ENCODE measurements around the gene OR6B3. TPM values are rescaled to one million over a fixed set of nuclear protein-coding genes. Genes with fewer than 3 reads are reported as not detected.

The OR6B3 gene
- total and polyA plus RNA-seq, 9 of the 15 experiments (the other 6 are each of a cell fraction or from before 2014, with no cell fraction given): not detected

- CTCF ChIA-PET (ENCODE audit: low intra/inter-chr PET ratio): no interaction called here
These were observed 17.6 kb upstream of the OR6B3 start for GRCh38 chr2:240070907-240071306.

GRCh38 chr2:240069829-240070228 is 16.5 kb upstream of the OR6B3 start:
- WGBS (ENCODE audit: insufficient coverage, low coverage, missing lambda C conversion rate): 0% methylated on average over 1 of the region's 1 CpG
- POLR2A ChIA-PET: no interaction called here
- TF ChIP-seq POLR2G (IDR thresholded peaks at IDR 0.05; ENCODE audit: low read depth, low read length): no peak
- no peak for TF ChIP-seq IRF1 (CRISPR knock-in tag; IDR thresholded peaks at IDR 0.05; ENCODE audit: borderline replicate concordance)
- no peak for TF ChIP-seq HDGF (IDR thresholded peaks at IDR 0.05)
- no peak for TF ChIP-seq CCAR2 (IDR thresholded peaks at IDR 0.05; ENCODE audit: low read depth, low read length)
- TF ChIP-seq HDAC2 (IDR thresholded peaks at IDR 0.05): no peak
- no peak for TF ChIP-seq PCBP1 (IDR thresholded peaks at IDR 0.05; ENCODE audit: low read depth, low read length, poor library complexity, severe bottlenecking)
- no peak for TF ChIP-seq STAG1 (CRISPR knock-in tag; IDR thresholded peaks at IDR 0.05; ENCODE audit: borderline replicate concordance)
- TF ChIP-seq EP400 (IDR thresholded peaks at IDR 0.05): no peak
- TF ChIP-seq ZNF444 (CRISPR knock-in tag; IDR thresholded peaks at IDR 0.05): no peak
- TF ChIP-seq, protein P1, sequence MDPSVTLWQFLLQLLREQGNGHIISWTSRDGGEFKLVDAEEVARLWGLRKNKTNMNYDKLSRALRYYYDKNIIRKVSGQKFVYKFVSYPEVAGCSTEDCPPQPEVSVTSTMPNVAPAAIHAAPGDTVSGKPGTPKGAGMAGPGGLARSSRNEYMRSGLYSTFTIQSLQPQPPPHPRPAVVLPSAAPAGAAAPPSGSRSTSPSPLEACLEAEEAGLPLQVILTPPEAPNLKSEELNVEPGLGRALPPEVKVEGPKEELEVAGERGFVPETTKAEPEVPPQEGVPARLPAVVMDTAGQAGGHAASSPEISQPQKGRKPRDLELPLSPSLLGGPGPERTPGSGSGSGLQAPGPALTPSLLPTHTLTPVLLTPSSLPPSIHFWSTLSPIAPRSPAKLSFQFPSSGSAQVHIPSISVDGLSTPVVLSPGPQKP (CRISPR knock-in tag; IDR thresholded peaks at IDR 0.05): no peak

More at GRCh38 chr2:240070907-240071306, 17.6 kb upstream of the OR6B3 start:
- FAIRE-seq: no peak
- in situ Hi-C loops (cut with MboI): no loop called here
- intact Hi-C loops (cut with micrococcal nuclease): no loop called here
- Histone ChIP-seq H3K9ac (ENCODE audit: insufficient read depth in 1 of 2, low read depth in 2 of 2, low read length in 2 of 2) (no peak overlapping the region), H3K4me3 (no peak overlapping the region), H3K27ac (ENCODE audit: extremely low read depth, low read depth, low read length) (no peak overlapping the region), H3K27me3 (ENCODE audit: control insufficient read depth in 2 of 2, insufficient read depth in 2 of 2, low read length in 2 of 2) (no peaks in the 10 kb centered on the region; a peak in 1 of 5 replicates), H2AFZ (ENCODE audit: low read depth, low read length) (no peak overlapping the region), H4K20me1 (replicated peaks; ENCODE audit: control insufficient read depth, insufficient read depth, low read length) (no peaks in the 10 kb centered on the region), H3K4me1 (replicated peaks in 1 of 2; ENCODE audit: control insufficient read depth in 2 of 2, insufficient read depth in 2 of 2, low read length in 2 of 2) (no peaks in the 10 kb centered on the region), H3K36me3 (ENCODE audit: control insufficient read depth, insufficient read depth, low read length) (no peaks in the 10 kb centered on the region), H3K4me2 (ENCODE audit: insufficient read depth, low read length) (no peak overlapping the region), H3K9me3 (replicated peaks; ENCODE audit: control insufficient read depth, insufficient read depth, low read depth, low read length) (no peaks in the 10 kb centered on the region), H3K79me2 (ENCODE audit: control insufficient read depth, insufficient read depth, low read length) (no peaks in the 10 kb centered on the region), H3K9me1 (ENCODE audit: control insufficient read depth, insufficient read depth, low read length) (no peaks in the 10 kb centered on the region)
- DNase-seq (ENCODE audit: extremely low read depth in 1 of 4, low spot score in 3 of 4): no peak
- ATAC-seq: no peak
- no TSS peak for BruUV-seq (replicated peaks)
- POLR2A ChIA-PET: no interaction called here
- TF ChIP-seq ZNF217 (CRISPR knock-in tag; IDR thresholded peaks at IDR 0.05) (no peak), BRF1 (IDR thresholded peaks at IDR 0.05; ENCODE audit: borderline replicate concordance, extremely low read depth, insufficient read length) (no peak), ZNF311 (CRISPR knock-in tag; IDR thresholded peaks at IDR 0.05) (no peak), CCNT2 (IDR thresholded peaks at IDR 0.05; ENCODE audit: borderline replicate concordance, extremely low read depth, insufficient read length, low read depth, low read length) (no peak), HDAC6 (IDR thresholded peaks at IDR 0.05; ENCODE audit: low read depth, low read length) (no peak), ZNF316 (IDR thresholded peaks at IDR 0.05) (peak; percentile 32; the same call in 1 of the 2 replicates)
- WGBS (ENCODE audit: insufficient coverage, low coverage, missing lambda C conversion rate): 0% methylated on average over 3 of the region's 3 CpGs

More at GRCh38 chr2:240069829-240070228, 16.5 kb upstream of the OR6B3 start:
- H3K9me1 ChIP-seq (ENCODE audit: control insufficient read depth, insufficient read depth, low read length): no peaks in the 10 kb centered on the region
- CTCF ChIA-PET (ENCODE audit: low intra/inter-chr PET ratio): no interaction called here
- no TSS peak for BruUV-seq (replicated peaks)
- no peak overlapping the region for H3K4me3 ChIP-seq
- no peak overlapping the region for H3K4me2 ChIP-seq (ENCODE audit: insufficient read depth, low read length)
- H4K20me1 ChIP-seq (replicated peaks; ENCODE audit: control insufficient read depth, insufficient read depth, low read length): no peaks in the 10 kb centered on the region
- H3K27ac ChIP-seq (ENCODE audit: extremely low read depth, low read depth, low read length): no peak overlapping the region
- no peaks in the 10 kb centered on the region for H3K4me1 ChIP-seq (replicated peaks in 1 of 2; ENCODE audit: control insufficient read depth in 2 of 2, insufficient read depth in 2 of 2, low read length in 2 of 2)
- in situ Hi-C loops (cut with MboI): no loop called here
- no peaks in the 10 kb centered on the region for H3K79me2 ChIP-seq (ENCODE audit: control insufficient read depth, insufficient read depth, low read length)
- no peaks in the 10 kb centered on the region for H3K9me3 ChIP-seq (replicated peaks; ENCODE audit: control insufficient read depth, insufficient read depth, low read depth, low read length)
- no peak overlapping the region for H3K9ac ChIP-seq (ENCODE audit: insufficient read depth in 1 of 2, low read depth in 2 of 2, low read length in 2 of 2)
- ATAC-seq (no peak), DNase-seq (ENCODE audit: extremely low read depth in 1 of 4, low spot score in 3 of 4) (no peak), FAIRE-seq (no peak)
- intact Hi-C loops (cut with micrococcal nuclease): no loop called here
- H3K36me3 ChIP-seq (ENCODE audit: control insufficient read depth, insufficient read depth, low read length): no peaks in the 10 kb centered on the region
- no peak overlapping the region for H2AFZ ChIP-seq (ENCODE audit: low read depth, low read length)
- H3K27me3 ChIP-seq (ENCODE audit: control insufficient read depth in 2 of 2, insufficient read depth in 2 of 2, low read length in 2 of 2): no peaks in the 10 kb centered on the region; a peak in 1 of 5 replicates
